Liver (tissue), 9 donors: Measurements from ENCODE around the gene HOXB2. TPM values are rescaled to one million over a fixed set of nuclear protein-coding genes. Genes with fewer than 3 reads are reported as not detected.

Experiments used
- DNase-seq: peaks from one replicate; pipeline ENCODE4 v3.0.0-alpha.2; 2017; ENCODE audit warnings: low spot score
- H3K27ac ChIP-seq, 2 donors: one replicate each; pipeline ENCODE4 v1.7.0; 2013; ENCODE audit warnings: inconsistent platforms in 2 of 2, low read length in 2 of 2, control low read depth in 1 of 2, low read depth in 1 of 2, mild to moderate bottlenecking in 1 of 2
- H3K27me3 ChIP-seq, 4 donors: one replicate each; pipeline versions ENCODE4 v1.6.1 to v1.7.0; 2013; ENCODE audit warnings: low read length in 3 of 4, inconsistent platforms in 1 of 4, mild to moderate bottlenecking in 1 of 4, moderate library complexity in 1 of 4; ENCODE audit not compliant: control insufficient read depth in 4 of 4, insufficient read depth in 4 of 4
- H3K36me3 ChIP-seq, 4 donors: one replicate each; pipeline versions ENCODE4 v1.6.1 to v1.7.0; 2013; ENCODE audit warnings: low read length in 3 of 4, mild to moderate bottlenecking in 3 of 4, low read depth in 1 of 4, moderate library complexity in 1 of 4; ENCODE audit not compliant: control insufficient read depth in 4 of 4, insufficient read depth in 3 of 4
- H3K4me1 ChIP-seq, 4 donors: one replicate each; pipeline versions ENCODE4 v1.6.1 to v1.7.0; 2013; ENCODE audit warnings: low read length in 3 of 4, mild to moderate bottlenecking in 3 of 4, moderate library complexity in 1 of 4; ENCODE audit not compliant: control insufficient read depth in 4 of 4, insufficient read depth in 4 of 4
- H3K4me3 ChIP-seq, 3 donors: one replicate each; pipeline versions ENCODE4 v1.6.1 to v1.7.0; 2013; ENCODE audit warnings: low read length in 3 of 3, control low read depth in 1 of 3, low read depth in 1 of 3, mild to moderate bottlenecking in 1 of 3
- H3K9ac ChIP-seq, 2 donors: one replicate each; pipeline ENCODE4 v1.7.0; 2013; ENCODE audit warnings: low read length in 2 of 2, mild to moderate bottlenecking in 2 of 2, moderate library complexity in 2 of 2, control low read depth in 1 of 2, low read depth in 1 of 2
- H3K9me3 ChIP-seq, 4 donors: one replicate each; pipeline versions ENCODE4 v1.6.1 to v1.7.0; 2013; ENCODE audit warnings: low read length in 3 of 4; ENCODE audit not compliant: control insufficient read depth in 4 of 4
- ATF3 ChIP-seq: IDR thresholded peaks from 2 replicates; pipeline ENCODE4 v1.6.1; 2016; ENCODE audit warnings: antibody characterized with exemption
- CTCF ChIP-seq: fragments of 150-350 bp; IDR thresholded peaks from 2 replicates; pipeline ENCODE4 v1.5.1; 2017; ENCODE audit warnings: improper control_type of control experiment, low read depth, low read length; ENCODE audit not compliant: missing input control
- EGR1 ChIP-seq, 2 donors: IDR thresholded peaks; 2 replicates each; pipeline ENCODE4 v1.6.1; 2016 to 2018; ENCODE audit warnings: antibody characterized with exemption in 2 of 2, low read depth in 2 of 2
- FOXA1 ChIP-seq: IDR thresholded peaks from 2 replicates; pipeline ENCODE4 v1.6.1; 2016; ENCODE audit warnings: antibody characterized with exemption
- FOXA2 ChIP-seq: IDR thresholded peaks from 2 replicates; pipeline ENCODE4 v1.6.1; 2016; ENCODE audit warnings: antibody characterized with exemption
- GABPA ChIP-seq, 2 donors: IDR thresholded peaks in 1 of 2; conservative IDR thresholded peaks in 1 of 2; 2 replicates each; pipeline ENCODE4 v1.6.1; 2016; ENCODE audit warnings: antibody characterized with exemption in 2 of 2, mild to moderate bottlenecking in 1 of 2, moderate library complexity in 1 of 2
- HNF4A ChIP-seq, 2 donors: conservative IDR thresholded peaks; 2 replicates each; pipeline ENCODE4 v1.6.1; 2016; ENCODE audit warnings: antibody characterized with exemption in 2 of 2, mild to moderate bottlenecking in 2 of 2
- HNF4G ChIP-seq: IDR thresholded peaks from 2 replicates; pipeline ENCODE4 v1.6.1; 2016; ENCODE audit warnings: antibody characterized with exemption
- JUND ChIP-seq, 2 donors: IDR thresholded peaks; 2 replicates each; pipeline ENCODE4 v1.6.1; 2016; ENCODE audit warnings: antibody characterized with exemption in 2 of 2
- MAX ChIP-seq: IDR thresholded peaks from 2 replicates; pipeline ENCODE4 v1.6.1; 2016; ENCODE audit warnings: antibody characterized with exemption
- NR2F2 ChIP-seq: IDR thresholded peaks from 2 replicates; pipeline ENCODE4 v1.6.1; 2016; ENCODE audit warnings: antibody characterized with exemption
- RAD21 ChIP-seq, 2 donors: IDR thresholded peaks; 2 replicates each; pipeline ENCODE4 v1.6.1; 2016; ENCODE audit warnings: antibody characterized with exemption in 2 of 2, mild to moderate bottlenecking in 2 of 2
- REST ChIP-seq: IDR thresholded peaks from 2 replicates; pipeline ENCODE4 v1.6.1; 2016; ENCODE audit warnings: antibody characterized with exemption, mild to moderate bottlenecking
- RXRA ChIP-seq, 2 donors: IDR thresholded peaks; 2 replicates each; pipeline ENCODE4 v1.6.1; 2017 to 2018; ENCODE audit warnings: antibody characterized with exemption in 2 of 2, mild to moderate bottlenecking in 1 of 2
- SP1 ChIP-seq: IDR thresholded peaks from 2 replicates; pipeline ENCODE4 v1.6.1; 2018; ENCODE audit warnings: antibody characterized with exemption, mild to moderate bottlenecking
- TAF1 ChIP-seq: conservative IDR thresholded peaks from 2 replicates; pipeline ENCODE4 v1.6.1; 2016; ENCODE audit warnings: antibody characterized with exemption, mild to moderate bottlenecking
- YY1 ChIP-seq: IDR thresholded peaks from 2 replicates; pipeline ENCODE4 v1.6.1; 2016; ENCODE audit warnings: antibody characterized with exemption, mild to moderate bottlenecking
- ZBTB33 ChIP-seq: IDR thresholded peaks from 2 replicates; pipeline ENCODE4 v1.6.1; 2016; ENCODE audit warnings: antibody characterized with exemption
- WGBS: extraction: QIAGEN DNeasy Blood & Tissue Kit; methylation state at CpG from one replicate; pipeline ENCODE4 v1.1.7; 2013; 5-methylcytosine and 5-hydroxymethylcytosine counted together
- polyA plus RNA-seq, 2 donors: library from polyadenylated mRNA; stranded (reverse) in 1 of 2; unstranded in 1 of 2; fragments of 200-250 nt in 1 of 2; fragments of >200 nt in 1 of 2; fragmentation: Nextera tagmentation in 1 of 2; extraction: Ambion mirVana in 1 of 2; gene quantifications; one replicate each; pipeline versions ENCODE4 v1.2.1 to v1.2.3, GENCODE V29; 2013 to 2015
- total RNA-seq, 2 donors: library from RNA; depleted of rRNA; stranded (reverse); fragments of >200 nt; gene quantifications; one replicate each; pipeline ENCODE4 v1.2.3, GENCODE V29; 2014
- donor health status: healthy.
- donor health status: healthy.
- donor health status: healthy.
- donor health status: healthy.
- donor health status: healthy.

HOXB2 gene
- total and polyA plus RNA-seq, 4 donors = 0.67 to 2.5 (median 1.8) TPM

- Histone ChIP-seq H3K27ac (no peak overlapping the region), H3K9me3 (no peaks in the 10 kb centered on the region), H3K4me3 (peak overlapping the region in 1 of 3 donors; percentile 25), H3K27me3 (peaks cover 4 to 11% (median 6%) of the 10 kb centered on the region in 4 donors), H3K36me3 (no peaks in the 10 kb centered on the region), H3K9ac (no peak overlapping the region), H3K4me1 (peaks cover 0 to 12% (median 1%) of the 10 kb centered on the region in 4 donors)
- 20% methylated on average over 33 of the region's 33 CpGs for WGBS
- TF ChIP-seq ZBTB33 (no peak), EGR1 (IDR thresholded peaks at IDR 0.05; ENCODE audit: low read depth in 2 of 2) (peak in 1 of 2 donors; percentile 31)
- DNase-seq = no peak
Measured at GRCh38 chr17:48592057-48592514, 47.2 kb upstream of the HOXB2 start.

- H3K4me3 ChIP-seq = no peak overlapping the region
- no peaks in the 10 kb centered on the region for H3K9me3 ChIP-seq
- no peak for TF ChIP-seq CTCF
- no peak for TF ChIP-seq MAX
- no peak for TF ChIP-seq TAF1
- TF ChIP-seq FOXA1 = no peak
- no peak for TF ChIP-seq REST
- TF ChIP-seq NR2F2 = no peak
- no peak for TF ChIP-seq HNF4G
- TF ChIP-seq RAD21 (IDR thresholded peaks at IDR 0.05) = no peak
- no peak for TF ChIP-seq GABPA (IDR thresholded peaks at IDR 0.05 in 1 of 2, conservative IDR thresholded peaks at IDR 0.05 in 1 of 2)
- no peak for TF ChIP-seq EGR1 (IDR thresholded peaks at IDR 0.05; ENCODE audit: low read depth in 2 of 2)
- no peak for TF ChIP-seq FOXA2
- TF ChIP-seq ATF3 = no peak
- TF ChIP-seq ZBTB33 = no peak
- no peak for TF ChIP-seq JUND (IDR thresholded peaks at IDR 0.05)
- no peak for TF ChIP-seq YY1
- TF ChIP-seq HNF4A (conservative IDR thresholded peaks at IDR 0.05) = no peak
- no peak for TF ChIP-seq SP1
- no peak for TF ChIP-seq RXRA (IDR thresholded peaks at IDR 0.05)
- H3K4me1 ChIP-seq = peaks cover 0 to 13% (median 2%) of the 10 kb centered on the region in 4 donors
- no peak for DNase-seq
- H3K27me3 ChIP-seq = peaks cover 2 to 12% (median 7%) of the 10 kb centered on the region in 4 donors
- H3K9ac ChIP-seq = no peak overlapping the region
- H3K36me3 ChIP-seq = no peaks in the 10 kb centered on the region
- WGBS = 82% methylated on average over 10 of the region's 10 CpGs
- H3K27ac ChIP-seq = no peak overlapping the region
Measured at GRCh38 chr17:48591255-48592056, 46.5 kb upstream of the HOXB2 start.
